ENCODE measurements around the gene ARHGAP6.

Gene ARHGAP6

DNA sequence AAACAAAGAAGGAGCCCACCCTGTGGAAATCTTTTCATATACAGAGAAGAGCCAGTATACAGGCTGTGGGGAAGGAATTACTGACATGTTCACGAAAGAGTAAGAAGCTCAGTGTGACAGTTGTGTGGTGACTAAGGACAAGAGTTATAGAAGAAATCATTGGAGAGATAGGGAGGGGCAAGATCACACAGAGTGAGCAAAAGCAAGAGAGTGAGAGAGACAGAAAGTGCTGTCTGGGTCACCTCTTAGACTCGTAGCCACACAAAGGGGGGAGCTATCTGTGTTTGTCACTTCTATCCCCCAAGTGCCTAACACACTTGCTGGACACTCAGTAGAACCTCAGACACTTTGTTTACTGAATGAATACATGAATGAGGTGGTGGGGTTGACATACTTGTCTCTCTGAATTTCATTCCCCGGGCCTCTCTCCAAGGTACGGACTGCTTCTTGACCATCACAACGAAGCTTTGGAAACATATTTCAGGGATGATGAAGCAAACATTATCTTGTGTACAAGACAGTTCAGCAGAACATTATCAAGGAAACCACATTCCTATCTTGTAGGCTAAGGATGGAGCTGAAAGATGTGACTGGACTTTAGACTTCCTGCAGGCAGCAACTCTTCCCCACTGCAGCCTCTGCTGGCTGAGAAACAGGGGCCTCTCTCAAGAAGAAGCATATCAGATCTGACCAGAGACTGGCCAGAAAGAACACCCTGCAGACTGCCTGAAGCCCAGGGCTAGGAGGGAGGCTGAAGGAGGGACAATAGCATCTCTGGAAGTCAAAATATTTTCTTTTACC lies 204.3 kb downstream of the ARHGAP6 start:
- peak overlapping the region; percentile 16 for H3K27ac Mint-ChIP-seq
- peaks cover 4% of the 10 kb centered on the region for H3K4me1 Mint-ChIP-seq
- DNase-seq, result no peak
- no peak overlapping the region for H3K4me3 Mint-ChIP-seq
- H3K9me3 Mint-ChIP-seq, result peaks cover 21% of the 10 kb centered on the region
- H3K27me3 Mint-ChIP-seq (ENCODE audit: low read depth, poor library complexity), result no peaks in the 10 kb centered on the region
- TF ChIP-seq CTCF (IDR thresholded peaks at IDR 0.05), result no peak
- no peaks in the 10 kb centered on the region for H3K36me3 Mint-ChIP-seq (ENCODE audit: low read depth)

- no peak overlapping the region for H3K4me3 Mint-ChIP-seq
- H3K27ac Mint-ChIP-seq, result no peak overlapping the region
- no peak for TF ChIP-seq CTCF (IDR thresholded peaks at IDR 0.05)
- H3K9me3 Mint-ChIP-seq, result peaks cover 17% of the 10 kb centered on the region
- DNase-seq, result no peak
- no peaks in the 10 kb centered on the region for H3K27me3 Mint-ChIP-seq (ENCODE audit: low read depth, poor library complexity)
- no peaks in the 10 kb centered on the region for H3K36me3 Mint-ChIP-seq (ENCODE audit: low read depth)
- H3K4me1 Mint-ChIP-seq, result peaks cover 4% of the 10 kb centered on the region
Measured at GRCh38 chrX:11460347-11460746, 205.4 kb downstream of the ARHGAP6 start.

DNA sequence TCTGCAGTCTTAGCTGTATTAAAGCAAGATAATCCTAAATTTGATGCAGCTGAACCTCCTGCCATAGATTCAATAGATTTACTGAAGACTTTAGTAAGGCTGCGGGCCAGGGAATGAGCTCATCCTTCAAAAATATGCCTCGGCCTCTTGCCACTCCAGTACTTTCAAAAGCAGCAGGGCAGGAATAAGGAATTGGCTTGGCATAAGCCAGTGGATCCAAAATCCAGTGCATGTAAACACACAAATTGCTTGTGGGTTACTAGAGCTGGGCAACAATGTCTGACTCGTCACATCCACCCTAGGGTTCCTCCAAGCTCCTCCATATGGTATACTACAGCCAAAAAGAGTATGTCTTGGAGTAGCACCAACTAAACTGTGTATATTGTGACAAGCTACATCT lies 207.6 kb downstream of the ARHGAP6 start:
- peaks cover 4% of the 10 kb centered on the region for H3K4me1 Mint-ChIP-seq
- H3K27ac Mint-ChIP-seq, result no peak overlapping the region
- no peak for DNase-seq
- no peak overlapping the region for H3K4me3 Mint-ChIP-seq
- H3K27me3 Mint-ChIP-seq (ENCODE audit: low read depth, poor library complexity), result no peaks in the 10 kb centered on the region
- H3K9me3 Mint-ChIP-seq, result peaks cover 11% of the 10 kb centered on the region
- TF ChIP-seq CTCF (IDR thresholded peaks at IDR 0.05), result no peak
- H3K36me3 Mint-ChIP-seq (ENCODE audit: low read depth), result no peaks in the 10 kb centered on the region

DNA sequence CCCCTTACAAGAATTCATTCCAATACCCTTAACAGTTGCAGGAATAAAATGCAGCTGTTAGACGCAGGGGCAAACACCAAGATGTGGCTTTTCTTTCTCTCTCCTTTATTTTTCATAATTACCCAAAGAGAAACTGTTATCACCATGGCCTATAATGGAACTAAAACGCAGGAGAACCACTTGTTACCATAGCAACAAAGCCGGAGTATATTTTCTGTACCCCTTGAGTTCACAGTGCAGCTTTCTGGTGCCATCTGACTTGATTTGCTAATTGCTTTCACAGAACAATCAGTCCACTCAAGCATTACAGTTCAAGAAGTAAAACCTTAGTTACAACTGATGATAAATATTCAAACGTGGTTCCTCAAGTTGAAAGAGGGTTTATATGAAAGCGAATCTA lies 214.6 kb downstream of the ARHGAP6 start:
- Mint-ChIP-seq H3K4me3 (no peak overlapping the region), H3K27ac (no peak overlapping the region), H3K4me1 (no peaks in the 10 kb centered on the region), H3K36me3 (ENCODE audit: low read depth) (no peaks in the 10 kb centered on the region), H3K27me3 (ENCODE audit: low read depth, poor library complexity) (no peaks in the 10 kb centered on the region), H3K9me3 (peaks cover 29% of the 10 kb centered on the region)
- TF ChIP-seq CTCF (IDR thresholded peaks at IDR 0.05), result no peak
- DNase-seq, result no peak

DNA sequence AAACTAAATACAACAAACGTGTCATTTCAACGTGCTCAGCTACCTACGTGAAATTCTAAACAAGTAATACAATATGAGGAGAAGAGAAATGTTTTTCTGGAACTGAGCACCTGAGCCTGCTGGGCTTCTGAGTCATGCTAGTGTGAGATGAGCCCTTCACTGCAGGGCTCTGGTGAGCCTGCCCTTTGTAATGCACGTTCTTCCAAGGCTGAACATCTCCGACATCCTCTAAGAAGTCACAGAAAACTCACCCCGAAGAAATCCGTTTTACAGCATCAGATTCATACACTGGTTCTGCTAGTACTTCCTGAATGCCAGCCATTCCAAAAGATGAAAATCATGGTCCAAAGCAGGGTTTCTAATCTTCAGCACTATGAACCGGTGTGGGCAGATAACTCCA lies 215.4 kb downstream of the ARHGAP6 start:
- no peaks in the 10 kb centered on the region for H3K36me3 Mint-ChIP-seq (ENCODE audit: low read depth)
- H3K27me3 Mint-ChIP-seq (ENCODE audit: low read depth, poor library complexity), result no peaks in the 10 kb centered on the region
- H3K27ac Mint-ChIP-seq, result no peak overlapping the region
- H3K9me3 Mint-ChIP-seq, result peaks cover 29% of the 10 kb centered on the region
- H3K4me1 Mint-ChIP-seq, result no peaks in the 10 kb centered on the region
- no peak overlapping the region for H3K4me3 Mint-ChIP-seq
- no peak for TF ChIP-seq CTCF (IDR thresholded peaks at IDR 0.05)
- DNase-seq, result no peak

DNA sequence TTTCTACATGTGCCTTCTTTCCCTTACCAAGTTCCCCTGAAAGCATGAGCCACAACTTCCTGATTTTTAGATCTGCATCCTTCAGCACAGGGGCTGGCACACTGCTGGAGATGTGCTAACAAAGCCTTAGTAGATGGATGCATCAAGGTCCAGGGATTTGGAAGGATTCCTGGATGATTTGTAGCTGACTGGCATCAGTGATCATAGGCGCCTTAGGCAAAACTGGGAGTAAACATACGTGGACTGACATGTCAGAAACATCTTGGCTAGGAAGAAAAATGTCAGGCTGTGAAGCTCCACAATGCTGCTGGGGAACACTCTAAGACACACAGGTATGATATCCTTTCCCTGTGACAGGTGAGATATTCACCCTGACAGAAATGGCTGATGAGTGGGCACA lies 216.1 kb downstream of the ARHGAP6 start:
- Mint-ChIP-seq H3K27ac (no peak overlapping the region), H3K9me3 (peaks cover 29% of the 10 kb centered on the region), H3K36me3 (ENCODE audit: low read depth) (no peaks in the 10 kb centered on the region), H3K4me1 (no peaks in the 10 kb centered on the region), H3K27me3 (ENCODE audit: low read depth, poor library complexity) (no peaks in the 10 kb centered on the region), H3K4me3 (no peak overlapping the region)
- TF ChIP-seq CTCF (IDR thresholded peaks at IDR 0.05), result no peak
- no peak for DNase-seq
